NCI-H82 (cell line): ENCODE results near the gene SUN5.

Experiments
- DNase-seq: peaks from one replicate; lab custom pipeline; 2025; lab: John Stamatoyannopoulos, UW

SUN5 gene

GRCh38 chr20:33014336-33015113, 10.3 kb upstream of the SUN5 start:
- peak; percentile 39 for DNase-seq

DNA sequence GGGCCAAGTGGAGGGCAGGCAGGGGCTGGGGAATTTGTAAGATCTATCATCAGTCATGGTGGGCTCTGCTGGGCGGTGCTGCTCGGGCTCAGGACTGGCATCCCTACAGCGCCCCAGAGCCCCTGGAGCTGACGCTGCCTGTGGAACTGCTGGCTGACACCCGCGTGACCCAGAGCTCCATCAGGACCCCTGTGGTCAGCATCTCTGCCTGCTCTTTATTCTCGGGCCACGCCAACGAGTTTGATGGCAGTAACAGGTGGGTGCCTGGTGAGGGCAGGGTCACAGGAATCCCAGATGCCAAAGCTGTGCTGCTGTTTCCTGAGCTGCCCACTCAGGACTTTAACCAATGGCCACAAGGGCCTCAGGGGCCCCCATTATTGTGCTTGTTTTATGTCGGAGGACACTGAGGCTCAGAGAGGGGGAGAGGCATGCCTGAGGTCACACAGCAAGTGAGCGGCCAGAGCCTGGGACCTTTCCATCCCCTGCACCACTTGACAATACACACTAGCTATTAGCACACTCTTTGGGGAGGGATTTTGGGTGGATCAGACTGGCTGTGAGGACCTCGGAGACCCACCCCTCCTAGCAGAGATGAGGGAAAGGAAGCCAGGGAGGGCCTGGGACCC, 9.6 kb upstream of the SUN5 start:
- no peak for DNase-seq

DNA sequence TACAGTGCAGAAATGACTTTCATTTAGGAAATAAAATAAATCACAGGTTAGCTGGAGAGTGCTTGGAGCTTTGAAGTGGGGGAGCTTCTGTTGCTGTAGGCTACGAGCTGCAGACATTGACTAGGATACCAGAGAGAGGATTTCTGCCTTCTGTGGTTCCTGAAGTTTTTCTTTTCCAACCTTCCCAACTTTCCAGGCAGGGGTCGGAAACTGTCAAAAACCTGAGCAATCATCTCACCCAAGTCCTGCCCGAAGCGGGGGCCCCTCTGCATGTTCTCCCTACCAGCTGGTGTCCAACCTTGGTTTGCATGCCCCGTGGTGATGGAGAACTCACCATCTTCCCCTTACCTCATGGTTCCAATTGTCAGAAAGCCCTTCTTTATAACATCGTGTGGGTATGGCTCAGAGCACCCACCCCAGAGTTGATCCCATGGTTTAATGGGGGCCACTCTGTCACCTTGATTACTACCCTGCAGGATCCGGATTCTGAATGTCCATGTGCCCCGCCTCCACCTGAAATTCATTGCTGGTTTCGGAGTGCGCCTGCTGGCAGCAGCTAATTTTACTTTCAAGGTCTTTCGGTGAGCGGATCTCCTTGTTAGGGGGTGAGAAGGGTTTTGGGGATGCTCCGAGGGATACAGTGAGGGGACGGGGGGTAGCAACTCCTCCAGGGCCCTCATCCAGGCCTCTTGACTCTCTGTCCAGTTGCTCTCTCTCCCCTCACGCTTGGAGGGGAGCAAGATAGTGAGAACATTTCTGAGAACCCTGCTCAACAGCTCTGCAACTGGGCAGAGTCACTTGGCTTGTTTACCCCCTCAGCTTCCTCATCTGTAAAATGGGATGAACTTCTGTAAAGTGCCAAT, 8.3 kb upstream of the SUN5 start:
- no peak for DNase-seq

DNA sequence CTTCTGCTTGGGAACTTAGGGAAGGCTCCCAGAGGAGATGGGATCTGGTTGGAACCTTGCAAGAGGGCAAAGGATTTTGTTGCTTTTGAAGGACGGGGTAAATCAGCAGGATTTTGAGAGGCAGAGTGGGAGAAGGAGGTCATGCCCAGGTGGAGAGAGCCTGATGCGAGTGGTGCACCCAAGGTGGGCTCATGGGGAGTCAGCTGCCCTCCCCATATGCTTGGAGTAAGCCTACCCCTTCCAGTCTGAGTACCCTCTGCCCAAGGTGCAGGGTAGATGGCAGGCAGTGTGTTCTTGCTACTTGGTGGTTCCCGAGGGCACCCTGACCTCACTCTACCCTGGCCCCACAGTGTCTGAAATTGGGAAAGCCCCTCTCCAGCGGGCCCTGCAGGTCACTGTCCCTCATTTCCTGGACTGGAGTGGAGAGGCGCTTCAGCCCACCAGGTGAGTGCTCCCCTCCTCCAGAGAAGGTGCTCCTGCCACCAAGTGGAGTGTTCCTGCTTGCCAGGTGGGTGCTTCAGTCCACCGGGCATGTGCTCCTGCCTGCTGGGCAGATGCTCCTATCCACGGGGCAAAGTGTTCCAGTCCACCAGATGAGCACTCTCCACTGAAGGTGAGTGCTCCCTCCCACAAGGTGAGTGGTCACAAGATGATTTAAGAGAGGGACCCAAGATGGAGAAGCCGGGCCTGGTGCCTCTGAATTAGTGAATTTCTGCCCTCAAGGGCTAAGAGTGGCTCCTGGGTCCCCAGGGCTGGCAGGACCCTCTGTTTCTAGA, 6.6 kb upstream of the SUN5 start:
- no peak for DNase-seq

DNA sequence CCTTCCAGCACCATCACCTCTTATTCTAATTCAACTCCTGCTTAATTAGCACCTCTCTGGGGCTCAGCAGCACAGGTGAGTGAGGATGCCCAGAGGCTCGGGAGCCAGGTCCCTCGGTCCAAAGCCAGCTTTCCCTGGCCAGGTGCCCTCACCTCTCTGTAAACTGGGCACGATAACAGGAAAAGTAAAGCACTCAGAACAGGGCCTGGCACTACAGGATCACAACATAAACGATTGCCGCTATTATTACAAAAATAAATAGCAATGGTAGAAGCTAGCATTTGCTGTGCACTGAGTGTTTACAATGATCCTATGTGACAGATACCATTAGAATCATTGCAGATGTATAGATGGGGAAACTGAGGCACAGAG, 5.9 kb upstream of the SUN5 start:
- no peak for DNase-seq

GRCh38 chr20:33009214-33010132, 5.2 kb upstream of the SUN5 start:
- no peak for DNase-seq

- no peak for DNase-seq
Observed at GRCh38 chr20:33008336-33009213, 4.3 kb upstream of the SUN5 start.

- DNase-seq = no peak
Observed at GRCh38 chr20:33007376-33008335, 3.4 kb upstream of the SUN5 start, which contains the start of gene BPIFB2. BPIFB2 (plus strand) TSS chr20:33007704; CDS start chr20:33008575, 871 bp downstream.

DNA sequence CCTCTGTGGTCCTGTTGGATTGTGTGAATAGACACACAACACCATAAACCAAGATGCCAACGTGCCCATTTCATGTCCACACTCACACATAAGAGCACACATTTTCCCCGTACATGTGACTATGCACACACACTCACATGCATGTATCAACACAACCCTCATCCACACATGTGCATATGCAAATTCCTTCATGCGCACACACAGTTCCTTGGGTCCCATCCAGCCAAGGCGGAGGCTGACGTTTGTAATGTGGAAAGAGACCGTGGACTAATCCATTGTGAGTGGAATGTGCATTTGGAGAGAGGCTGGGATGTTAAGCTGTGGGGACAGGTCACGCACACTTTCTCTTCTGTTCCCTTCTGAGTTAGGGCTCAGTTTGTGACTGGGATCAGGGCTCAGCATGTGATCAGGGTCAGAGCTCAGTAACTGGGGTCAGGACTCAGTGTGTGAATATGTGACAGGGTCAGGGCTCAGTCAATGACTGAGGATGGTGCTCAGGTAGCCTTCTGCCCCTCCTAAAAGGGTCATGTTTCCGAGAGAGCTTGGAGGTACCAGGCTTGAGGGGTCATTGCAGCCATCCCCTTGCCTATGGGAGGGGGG, 2.6 kb upstream of the SUN5 start:
- no peak for DNase-seq

DNA sequence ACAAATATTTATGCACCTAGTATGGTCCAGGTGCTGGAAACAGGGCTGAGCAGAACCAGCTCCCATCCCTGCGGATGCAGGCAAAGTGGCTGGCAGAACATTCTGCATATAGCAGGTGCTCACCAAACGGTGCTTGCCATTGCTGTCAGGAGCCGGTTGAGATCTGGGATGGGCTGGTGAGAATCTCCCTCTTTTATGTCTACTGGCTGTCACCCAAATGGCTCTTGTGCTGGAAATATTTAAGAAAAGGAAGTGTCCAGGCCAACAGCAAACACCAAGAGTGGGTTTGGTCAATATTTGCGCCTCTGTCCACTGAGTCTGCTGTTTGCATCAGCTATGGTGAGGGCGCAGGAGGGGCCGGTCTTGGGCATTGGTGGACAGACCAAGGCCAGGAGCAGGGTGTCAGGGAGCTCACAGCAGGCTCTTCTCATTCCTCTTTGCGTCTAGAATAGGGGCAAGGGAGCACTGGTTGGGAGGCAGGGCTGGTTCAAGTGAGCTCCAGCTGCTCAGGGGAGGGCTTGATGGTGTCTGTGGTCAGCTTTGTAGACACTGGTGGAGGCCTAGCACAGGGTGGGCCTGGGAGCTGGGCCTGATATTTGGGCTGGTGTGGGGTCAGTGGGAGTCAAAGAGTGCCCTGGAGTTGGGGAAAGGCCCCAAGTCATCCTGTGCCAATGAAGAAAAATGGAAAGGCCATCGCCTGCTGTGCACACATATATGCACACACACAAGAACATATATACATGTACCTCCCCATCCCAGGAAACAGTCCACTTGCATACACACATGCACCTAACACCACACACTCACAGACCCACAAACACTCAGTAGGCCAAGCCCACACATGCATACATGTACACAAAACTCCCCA, 1.9 kb upstream of the SUN5 start:
- no peak for DNase-seq

- peak; percentile 77 for DNase-seq
Observed at GRCh38 chr20:33005132-33005566, 916 bp upstream of the SUN5 start.

GRCh38 chr20:33002087-33002808, 2.0 kb downstream of the SUN5 start:
- DNase-seq = no peak

- no peak for DNase-seq
Observed at GRCh38 chr20:33000802-33001466, 3.3 kb downstream of the SUN5 start.

GRCh38 chr20:32999603-33000250, 4.5 kb downstream of the SUN5 start:
- no peak for DNase-seq

GRCh38 chr20:32997431-32997830, 6.8 kb downstream of the SUN5 start:
- no peak for DNase-seq
